ENCODE results near the gene BLACAT1.

- TF ChIP-seq CTCF (conservative IDR thresholded peaks at IDR 0.05; ENCODE audit: low read depth, low read length) (no peak), RFX5 (IDR thresholded peaks at IDR 0.05; ENCODE audit: low read depth, low read length) (no peak), RAD21 (IDR thresholded peaks at IDR 0.05; ENCODE audit: low read length) (no peak), RCOR1 (IDR thresholded peaks at IDR 0.05; ENCODE audit: insufficient replicate concordance, low read length) (no peak), ELK1 (IDR thresholded peaks at IDR 0.05; ENCODE audit: borderline replicate concordance, low read depth, low read length) (no peak), POLR2A (IDR thresholded peaks at IDR 0.05; ENCODE audit: low read depth, low read length) (no peak), BHLHE40 (IDR thresholded peaks at IDR 0.05; ENCODE audit: low read depth, low read length) (no peak), USF2 (IDR thresholded peaks at IDR 0.05; ENCODE audit: low read depth, low read length) (no peak), FOS (IDR thresholded peaks at IDR 0.05; ENCODE audit: low read depth, low read length) (no peak), SMC3 (IDR thresholded peaks at IDR 0.05; ENCODE audit: low read depth, low read length) (no peak), MAFK (IDR thresholded peaks at IDR 0.05; ENCODE audit: low read depth, low read length) (no peak)
These were observed 2.4 kb downstream of the BLACAT1 start for GRCh38 chr1:205453466-205453865.

Measured in IMR-90 (cell line).